Fibroblast of peridontal ligament (primary cell): Measurements from ENCODE around the gene IGFBPL1.
A peak's percentile ranks its signal among the peaks of the same experiment; 100 is the strongest.
"Not testable (repeated sequence)": the region's sequence is repeated elsewhere in the genome, so short reads cannot be mapped to it uniquely, and the experiment has no call there.

Source experiments
- DNase-seq: peaks from one replicate; pipeline ENCODE4 v3.0.0-alpha.2; 2010; ENCODE audit errors: extremely low read depth

IGFBPL1 gene, protein sequence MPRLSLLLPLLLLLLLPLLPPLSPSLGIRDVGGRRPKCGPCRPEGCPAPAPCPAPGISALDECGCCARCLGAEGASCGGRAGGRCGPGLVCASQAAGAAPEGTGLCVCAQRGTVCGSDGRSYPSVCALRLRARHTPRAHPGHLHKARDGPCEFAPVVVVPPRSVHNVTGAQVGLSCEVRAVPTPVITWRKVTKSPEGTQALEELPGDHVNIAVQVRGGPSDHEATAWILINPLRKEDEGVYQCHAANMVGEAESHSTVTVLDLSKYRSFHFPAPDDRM

GRCh38 chr9:38423973-38424843 is at the start of gene IGFBPL1:
TSS of gene IGFBPL1 (minus strand) at chr9:38424454. CDS start at chr9:38424424, 30 bp downstream.
- DNase-seq: no peak

- DNase-seq: not testable (repeated sequence)
These were observed 48.5 kb upstream of the IGFBPL1 start for GRCh38 chr9:38472583-38473249.

GRCh38 chr9:38467404-38467803 is 43.1 kb upstream of the IGFBPL1 start:
- no peak for DNase-seq

DNA sequence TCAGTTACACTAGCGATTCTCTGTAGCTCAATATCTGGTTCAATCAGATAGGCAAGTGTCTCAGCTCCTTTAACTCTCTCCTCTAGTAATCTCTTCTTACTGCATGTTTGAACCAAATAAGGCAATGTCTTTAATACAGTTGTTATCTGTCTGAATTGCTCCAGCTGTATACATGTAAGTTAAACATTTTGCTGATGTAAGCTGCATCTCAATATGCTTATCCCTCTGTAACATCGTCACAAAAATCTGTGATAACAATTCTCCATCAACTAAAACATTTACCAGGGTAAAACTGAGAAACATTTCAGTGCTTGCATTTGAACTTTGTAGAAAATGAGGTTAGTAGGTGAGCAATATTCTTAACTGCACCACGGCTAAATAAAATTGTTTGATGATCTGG is 29.6 kb upstream of the IGFBPL1 start:
- no peak for DNase-seq

- no peak for DNase-seq
These were observed 26.9 kb upstream of the IGFBPL1 start for GRCh38 chr9:38451162-38451561.

DNA sequence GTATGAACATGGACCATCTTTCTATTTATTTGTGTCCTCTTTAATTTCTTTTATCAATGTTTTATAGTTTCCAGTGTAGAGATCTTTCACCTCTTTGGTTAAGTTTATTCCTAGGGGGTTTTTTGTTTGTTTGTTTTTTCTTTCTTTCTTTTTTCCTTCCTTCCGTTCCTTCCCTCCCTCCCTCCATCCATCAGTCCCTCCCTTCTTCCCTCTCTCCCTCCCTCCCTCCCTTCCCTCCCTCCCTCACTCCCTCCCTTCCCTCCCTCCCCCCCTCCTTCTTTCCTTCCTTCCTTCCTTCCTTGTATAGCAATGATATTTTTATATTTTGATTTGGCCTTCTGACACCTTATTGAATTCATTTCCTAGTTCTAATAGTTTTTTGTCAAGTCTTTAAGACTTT is 23.4 kb upstream of the IGFBPL1 start:
- DNase-seq: no peak

DNA sequence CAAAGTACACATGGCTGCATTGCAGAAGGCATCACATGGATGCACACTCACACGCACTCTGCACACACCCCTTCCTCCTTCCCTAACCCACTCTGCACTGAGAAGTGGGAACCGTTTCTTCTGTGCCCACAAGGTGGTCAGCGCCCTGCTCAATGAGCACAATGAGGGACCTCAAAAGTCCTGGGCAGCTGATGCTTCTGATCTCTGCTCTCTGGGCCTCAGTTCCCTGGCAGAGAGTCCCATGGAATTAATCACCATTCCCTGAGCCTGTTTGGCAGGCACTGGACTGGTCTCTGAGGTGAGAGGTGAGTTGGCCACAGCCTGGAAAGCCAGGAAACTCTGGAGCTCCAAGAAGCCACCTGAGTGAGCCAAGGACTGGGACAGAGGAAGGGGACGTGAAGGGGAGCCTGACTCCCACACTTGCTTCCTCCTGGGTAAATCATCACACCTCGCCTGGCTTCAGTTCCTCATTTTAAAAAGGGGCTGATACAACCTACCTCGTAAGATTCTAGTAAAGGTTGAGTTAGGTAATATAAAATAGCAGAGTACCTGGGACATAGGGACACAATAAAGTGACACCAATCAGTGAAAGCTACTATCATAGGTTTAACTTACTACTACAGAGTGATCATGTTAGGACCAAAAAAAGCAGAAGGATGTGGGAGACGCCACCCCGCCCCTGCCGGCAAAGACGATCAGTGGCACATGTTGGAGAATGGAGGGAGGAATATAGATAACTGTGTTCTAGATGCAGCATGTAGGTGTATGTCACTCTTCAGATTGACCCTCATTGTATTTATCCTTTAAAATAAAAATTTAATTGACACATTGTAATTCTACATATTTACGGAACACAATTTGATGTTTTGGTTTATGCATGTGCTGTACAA is 21.1 kb upstream of the IGFBPL1 start:
- DNase-seq: no peak

DNA sequence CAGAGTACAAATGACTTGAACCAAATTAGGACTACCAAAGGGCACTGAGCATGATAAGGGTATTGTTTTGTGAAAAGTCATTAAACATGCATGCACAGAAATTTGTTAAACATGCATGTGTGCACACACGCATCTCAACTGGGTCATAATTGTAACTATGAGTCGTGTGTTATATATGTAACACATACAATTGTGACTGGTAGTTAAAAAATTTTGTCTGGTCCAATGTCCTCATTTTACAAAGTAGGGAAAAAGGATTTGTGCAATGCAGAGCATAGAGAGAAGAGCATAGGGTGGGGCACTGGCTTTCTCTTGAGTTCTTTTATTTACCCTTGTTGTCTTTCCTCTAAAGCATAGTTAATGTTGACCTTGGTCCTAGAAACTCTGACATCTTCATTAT is 19.3 kb upstream of the IGFBPL1 start:
- DNase-seq: no peak

DNA sequence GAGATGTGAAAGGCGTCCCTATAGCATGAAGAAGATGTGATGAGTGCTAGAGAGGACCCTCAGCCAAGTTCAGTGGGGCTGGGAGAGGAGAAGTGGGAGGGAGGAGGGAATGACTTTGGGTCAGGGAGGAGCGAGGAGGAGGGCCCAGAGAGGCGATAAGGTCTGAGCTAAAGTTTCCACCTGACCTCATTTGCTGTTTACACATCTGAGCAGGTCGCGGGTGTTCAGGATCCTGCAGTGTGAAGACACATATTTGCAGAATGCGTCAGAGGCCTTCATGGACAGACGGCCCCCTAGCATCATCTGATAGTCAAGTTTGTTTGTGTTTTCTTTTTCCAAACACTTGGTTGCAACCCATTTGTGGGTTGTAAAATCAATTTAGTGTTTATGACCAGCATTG is 18.9 kb upstream of the IGFBPL1 start:
- DNase-seq: no peak

DNA sequence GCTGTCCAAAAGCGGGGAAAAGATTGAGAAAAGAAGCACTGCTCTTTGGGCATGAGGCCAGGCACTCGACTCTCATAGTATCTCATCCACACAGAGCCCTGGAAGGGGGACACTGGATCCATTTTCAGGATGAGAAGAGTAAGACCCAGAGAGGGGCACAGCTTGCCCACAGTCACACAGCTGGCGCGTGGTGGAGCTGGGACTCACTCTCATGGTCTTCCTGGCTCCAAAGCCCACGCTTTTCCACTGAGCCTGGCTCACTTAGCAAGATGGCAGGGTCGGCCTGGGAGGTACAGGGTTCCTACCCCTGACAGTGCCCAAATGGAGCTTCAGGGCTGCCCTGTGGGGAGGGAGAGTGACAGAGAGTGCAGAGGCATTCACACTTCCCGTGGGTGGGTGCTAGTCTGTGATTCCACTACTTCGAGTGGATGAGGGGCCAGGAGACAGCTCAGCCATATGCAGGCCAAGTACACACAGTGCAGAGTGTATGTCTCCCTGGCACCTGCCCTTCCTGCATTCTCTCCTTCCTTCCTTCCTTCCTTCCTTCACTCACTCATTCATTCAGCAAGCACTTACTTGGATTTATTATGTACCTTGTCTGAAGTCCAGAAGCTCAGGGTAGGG is 18.3 kb upstream of the IGFBPL1 start:
- no peak for DNase-seq

GRCh38 chr9:38441347-38442085 is 17.3 kb upstream of the IGFBPL1 start:
- DNase-seq: no peak

DNA sequence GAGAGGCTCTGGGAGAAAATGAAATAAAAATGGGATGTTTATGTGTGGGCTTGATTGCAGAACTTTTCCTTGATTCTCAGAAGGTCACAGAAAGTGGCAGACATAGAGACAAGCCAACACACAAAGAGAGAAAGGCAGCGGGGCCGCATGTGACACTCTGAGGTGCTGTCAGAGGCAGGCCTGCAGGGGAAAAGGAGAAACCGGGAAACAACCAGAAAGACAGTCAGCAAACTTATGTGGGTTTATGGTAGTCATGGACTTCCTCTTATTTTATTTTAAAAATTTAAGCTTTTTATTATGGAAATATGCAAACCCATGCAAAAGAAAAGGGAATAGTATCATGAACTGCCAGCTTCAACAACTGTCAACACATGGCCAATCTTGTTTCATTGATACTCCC is 16.3 kb upstream of the IGFBPL1 start:
- no peak for DNase-seq

GRCh38 chr9:38439916-38440301 is 15.7 kb upstream of the IGFBPL1 start:
- no peak for DNase-seq

- no peak for DNase-seq
These were observed 15.1 kb upstream of the IGFBPL1 start for GRCh38 chr9:38439291-38439915.

DNA sequence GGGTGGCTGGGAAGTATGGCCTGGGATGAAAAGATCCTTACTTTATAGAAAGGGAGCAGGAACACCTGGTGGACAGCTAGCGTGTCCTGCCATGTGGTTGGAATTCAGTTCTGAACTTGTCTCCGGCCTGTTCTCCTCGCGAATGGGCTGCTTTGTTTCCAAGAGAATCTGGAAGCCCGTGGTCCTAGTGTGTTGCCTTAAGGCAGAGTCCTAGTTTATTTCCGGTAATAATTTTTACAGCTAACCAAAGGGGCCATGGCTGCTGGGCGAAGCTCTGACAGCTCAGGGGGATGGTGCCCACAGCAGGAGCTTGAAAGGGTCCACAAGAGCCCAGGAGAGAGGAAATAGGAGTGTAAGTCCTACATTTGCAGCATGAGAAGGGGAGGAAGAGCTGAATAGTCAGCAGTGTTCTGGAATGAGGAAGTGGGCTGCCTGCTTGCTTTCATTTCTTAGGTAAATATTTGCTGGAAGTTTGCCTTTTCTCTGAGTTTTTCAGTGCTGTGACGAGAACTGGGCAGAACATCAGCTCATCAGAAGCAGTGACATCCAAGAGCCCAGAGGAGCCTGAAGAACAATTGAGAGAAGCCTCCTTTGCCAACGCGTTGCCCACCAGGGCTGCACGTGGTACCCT is 13.1 kb upstream of the IGFBPL1 start:
- DNase-seq: peak; percentile 39

- no peak for DNase-seq
These were observed 12.5 kb upstream of the IGFBPL1 start for GRCh38 chr9:38436708-38437107.

DNA sequence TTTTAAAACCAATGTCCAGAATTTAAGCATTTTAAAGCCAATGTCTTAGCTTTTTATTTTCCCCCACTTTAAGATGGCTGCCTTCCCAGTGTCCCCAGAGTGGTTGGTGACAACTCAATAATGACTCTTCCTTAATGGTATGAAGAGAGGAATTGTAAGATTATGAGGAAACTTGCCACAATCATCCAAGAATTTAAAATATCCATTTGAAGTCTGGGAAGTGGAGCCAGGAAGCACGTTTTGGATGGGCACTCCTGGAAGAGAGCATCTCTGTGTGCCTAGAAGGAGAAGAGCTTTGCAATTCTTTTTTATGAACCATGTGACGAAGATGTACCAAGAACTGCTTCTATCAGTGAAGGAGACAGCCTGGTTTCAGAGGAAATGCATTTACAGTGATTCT is 11.3 kb upstream of the IGFBPL1 start:
- DNase-seq: no peak

DNA sequence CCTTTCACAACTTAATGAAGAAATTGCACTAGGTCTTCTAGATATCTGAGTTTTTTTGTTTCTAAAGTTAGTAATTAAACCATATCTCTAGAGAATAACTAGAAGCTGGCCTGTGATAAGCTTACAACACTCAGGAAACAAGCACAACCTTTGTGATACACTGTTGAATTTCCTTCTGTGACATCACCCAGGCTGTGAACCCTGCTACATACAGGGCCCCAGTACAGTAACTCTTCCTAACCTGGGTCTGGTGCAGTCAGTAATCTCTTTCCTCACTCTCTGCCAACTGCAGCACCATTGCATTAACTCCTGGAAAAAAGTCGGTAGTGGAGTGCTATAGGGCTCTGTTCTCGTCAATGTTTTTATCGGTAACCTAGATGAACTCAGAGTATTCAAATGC is 10.6 kb upstream of the IGFBPL1 start:
- DNase-seq: no peak

DNA sequence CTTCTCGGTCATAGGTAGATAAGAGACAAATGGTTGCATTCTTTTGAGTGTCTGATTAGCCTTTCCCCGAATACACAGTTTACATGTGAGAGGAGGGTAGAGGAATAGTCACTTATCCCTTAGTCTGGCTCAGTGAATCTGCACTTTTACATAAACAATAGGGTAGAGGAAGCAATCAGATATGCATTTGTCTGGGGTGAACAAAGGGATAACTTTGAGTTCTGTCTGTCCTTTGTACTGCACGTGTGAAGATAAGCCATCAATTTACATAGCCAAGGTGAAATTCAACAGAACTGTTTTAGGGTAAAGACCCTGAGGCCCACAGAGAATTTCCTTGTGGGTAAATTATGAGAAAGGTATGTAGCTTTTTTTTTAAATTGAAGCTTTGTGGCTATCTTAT is 10.1 kb upstream of the IGFBPL1 start:
- DNase-seq: no peak
